HepG2 (cell line): ENCODE measurements around the gene FGFR4. TPM values are rescaled to one million over a fixed set of nuclear protein-coding genes. Genes with fewer than 3 reads are reported as not detected.

Experiments
- CBX1 ChIP-seq: IDR thresholded peaks from one replicate; pipeline ENCODE4 v1.6.1; 2016; ENCODE audit warnings: antibody characterized with exemption, low read depth
- CREB1 ChIP-seq, 2 experiments: fragments of 450-650 bp in 1 of 2; IDR thresholded peaks; 2 replicates each; pipeline ENCODE4 v1.6.1; 2016 to 2017; ENCODE audit warnings: control low read depth in 1 of 2, mild to moderate bottlenecking in 1 of 2, missing compliant biosample characterization in 1 of 2, missing genetic modification characterization in 1 of 2
- HBP1 ChIP-seq: IDR thresholded peaks from 2 replicates; pipeline ENCODE4 v1.6.1; 2016; ENCODE audit warnings: low read depth, control low read depth
- HOXA5 ChIP-seq: sonication (generic); formaldehyde crosslinking; IDR thresholded peaks from 2 replicates; pipeline ENCODE4 v1.4.0; 2020; ENCODE audit warnings: missing genetic modification reagents
- KDM5B ChIP-seq: sonication (generic); formaldehyde crosslinking; IDR thresholded peaks from 2 replicates; pipeline ENCODE4 v1.4.0; 2020; ENCODE audit warnings: missing genetic modification reagents, mild to moderate bottlenecking, borderline replicate concordance
- MTF1 ChIP-seq: sonication (generic); formaldehyde crosslinking; IDR thresholded peaks from 2 replicates; pipeline ENCODE4 v1.5.0; 2020; ENCODE audit warnings: missing genetic modification reagents
- NBN ChIP-seq: fragments of 450-650 bp; conservative IDR thresholded peaks from 2 replicates; pipeline ENCODE4 v1.6.1; 2017
- RELA ChIP-seq: sonication (generic); formaldehyde crosslinking; IDR thresholded peaks from 2 replicates; pipeline ENCODE4 v1.4.0; 2020; ENCODE audit warnings: missing genetic modification reagents
- RXRA ChIP-seq: sonication (generic); formaldehyde crosslinking; IDR thresholded peaks from 2 replicates; pipeline ENCODE4 v1.5.1; 2020; ENCODE audit warnings: missing genetic modification reagents
- SIN3B ChIP-seq: fragments of 150-350 bp; IDR thresholded peaks from 2 replicates; pipeline ENCODE4 v1.6.1; 2014; ENCODE audit warnings: low read length
- SPEN ChIP-seq: sonication (generic); formaldehyde crosslinking; IDR thresholded peaks from 2 replicates; pipeline ENCODE4 v1.5.1; 2020; ENCODE audit warnings: low read depth, mild to moderate bottlenecking, missing genetic modification reagents
- TEAD3 ChIP-seq: optimal IDR thresholded peaks from 2 replicates; pipeline ENCODE3; 2016; ENCODE audit warnings: borderline replicate concordance
- ZNF224 ChIP-seq: sonication (generic); formaldehyde crosslinking; IDR thresholded peaks from 2 replicates; pipeline ENCODE4 v1.5.0; 2020; ENCODE audit warnings: mild to moderate bottlenecking, missing genetic modification reagents
- ZNF33B ChIP-seq: sonication (generic); formaldehyde crosslinking; IDR thresholded peaks from 2 replicates; pipeline ENCODE4 v1.5.1; 2020; ENCODE audit warnings: mild to moderate bottlenecking, missing genetic modification reagents
- ZNF564 ChIP-seq: sonication (generic); formaldehyde crosslinking; IDR thresholded peaks from 2 replicates; pipeline ENCODE4 v1.8.1; 2023; ENCODE audit warnings: mild to moderate bottlenecking, missing genetic modification reagents
- ZNF598 ChIP-seq: sonication (generic); formaldehyde crosslinking; IDR thresholded peaks from 2 replicates; pipeline ENCODE4 v1.5.1; 2020; ENCODE audit warnings: mild to moderate bottlenecking, missing genetic modification reagents, borderline replicate concordance
- polyA plus RNA-seq, 8 experiments: library from polyadenylated mRNA; depleted of rRNA in 3 of 8; stranded (reverse) in 7 of 8; unstranded in 1 of 8; fragments of >200 nt; fragmentation: Illumina TruSeq in 4 of 8; extraction: Trizol in 4 of 8; gene quantifications; 2 replicates each; pipeline versions ENCODE4 v1.2.1 to v1.2.3, GENCODE V29; 2011 to 2016; ENCODE audit warnings: low read depth in 4 of 8, missing spikeins in 1 of 8, mixed read lengths in 1 of 8; ENCODE audit not compliant: insufficient read depth in 1 of 8
- total RNA-seq, 5 experiments: library from RNA; depleted of rRNA; stranded (reverse); fragments of >200 nt; fragmentation: Illumina TruSeq; extraction: Trizol; gene quantifications; 2 replicates each; pipeline ENCODE4 v1.2.3, GENCODE V29; 2016; ENCODE audit warnings: low read depth in 1 of 5
- TF ChIP-seq, protein P1 (sequence below): sonication (generic); formaldehyde crosslinking; IDR thresholded peaks from 2 replicates; pipeline ENCODE4 v1.4.0; 2020; ENCODE audit warnings: low read depth, missing genetic modification reagents
- TF ChIP-seq, protein P2 (sequence below), 2 experiments: sonication (generic) in 1 of 2; formaldehyde crosslinking in 1 of 2; IDR thresholded peaks; 2 replicates each; pipeline versions ENCODE4 v1.4.0 to v1.6.1; 2018 to 2020; ENCODE audit warnings: missing genetic modification reagents in 2 of 2, borderline replicate concordance in 1 of 2, low read depth in 1 of 2, mild to moderate bottlenecking in 1 of 2, missing biosample characterization in 1 of 2
- TF ChIP-seq, protein P3 (sequence below): sonication (generic); formaldehyde crosslinking; IDR thresholded peaks from 2 replicates; pipeline ENCODE4 v1.4.0; 2020; ENCODE audit warnings: missing genetic modification reagents, borderline replicate concordance
- TF ChIP-seq, protein P4 (sequence below): sonication (generic); formaldehyde crosslinking; IDR thresholded peaks from 2 replicates; pipeline ENCODE4 v1.5.0; 2020; ENCODE audit warnings: missing genetic modification reagents, mild to moderate bottlenecking, borderline replicate concordance

FGFR4 gene
- total and polyA plus RNA-seq, 2 of the 13 experiments (the other 11 are each of a cell fraction or from before 2014, with no cell fraction given), result 129 to 219 TPM

DNA sequence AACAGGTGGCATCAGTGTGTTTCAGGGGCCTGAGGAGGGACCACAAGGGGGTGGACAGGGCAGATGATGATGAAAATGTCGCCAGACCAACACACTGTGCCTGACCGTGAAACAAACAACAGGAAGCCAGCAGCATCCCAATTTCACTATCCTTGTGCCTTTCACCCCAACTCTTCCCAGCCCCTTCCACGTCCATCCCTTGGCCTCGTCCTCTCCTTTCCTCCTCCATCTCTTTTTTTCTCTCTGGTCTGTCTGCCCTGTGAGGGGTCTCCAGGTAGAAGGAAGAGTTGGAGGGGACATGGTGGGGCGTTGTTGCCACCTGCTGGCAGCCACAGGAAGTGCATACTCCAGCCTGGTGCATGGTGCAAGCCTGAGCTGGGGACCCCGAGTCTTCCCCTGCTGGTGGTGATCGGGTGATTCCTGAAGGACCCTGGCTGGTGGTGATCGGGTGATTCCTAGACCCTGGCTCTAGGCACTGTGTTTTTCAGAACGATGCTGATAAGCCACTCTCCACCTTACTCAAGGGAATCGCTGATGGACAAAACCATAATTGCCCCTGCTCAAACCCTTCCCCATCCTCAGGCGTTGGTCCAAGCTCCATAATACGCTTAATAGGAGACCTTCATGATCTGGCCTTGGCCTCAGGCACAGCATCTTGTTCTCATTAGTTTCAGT lies 25.1 kb downstream of the FGFR4 start (continued):
- TF ChIP-seq, protein P1, sequence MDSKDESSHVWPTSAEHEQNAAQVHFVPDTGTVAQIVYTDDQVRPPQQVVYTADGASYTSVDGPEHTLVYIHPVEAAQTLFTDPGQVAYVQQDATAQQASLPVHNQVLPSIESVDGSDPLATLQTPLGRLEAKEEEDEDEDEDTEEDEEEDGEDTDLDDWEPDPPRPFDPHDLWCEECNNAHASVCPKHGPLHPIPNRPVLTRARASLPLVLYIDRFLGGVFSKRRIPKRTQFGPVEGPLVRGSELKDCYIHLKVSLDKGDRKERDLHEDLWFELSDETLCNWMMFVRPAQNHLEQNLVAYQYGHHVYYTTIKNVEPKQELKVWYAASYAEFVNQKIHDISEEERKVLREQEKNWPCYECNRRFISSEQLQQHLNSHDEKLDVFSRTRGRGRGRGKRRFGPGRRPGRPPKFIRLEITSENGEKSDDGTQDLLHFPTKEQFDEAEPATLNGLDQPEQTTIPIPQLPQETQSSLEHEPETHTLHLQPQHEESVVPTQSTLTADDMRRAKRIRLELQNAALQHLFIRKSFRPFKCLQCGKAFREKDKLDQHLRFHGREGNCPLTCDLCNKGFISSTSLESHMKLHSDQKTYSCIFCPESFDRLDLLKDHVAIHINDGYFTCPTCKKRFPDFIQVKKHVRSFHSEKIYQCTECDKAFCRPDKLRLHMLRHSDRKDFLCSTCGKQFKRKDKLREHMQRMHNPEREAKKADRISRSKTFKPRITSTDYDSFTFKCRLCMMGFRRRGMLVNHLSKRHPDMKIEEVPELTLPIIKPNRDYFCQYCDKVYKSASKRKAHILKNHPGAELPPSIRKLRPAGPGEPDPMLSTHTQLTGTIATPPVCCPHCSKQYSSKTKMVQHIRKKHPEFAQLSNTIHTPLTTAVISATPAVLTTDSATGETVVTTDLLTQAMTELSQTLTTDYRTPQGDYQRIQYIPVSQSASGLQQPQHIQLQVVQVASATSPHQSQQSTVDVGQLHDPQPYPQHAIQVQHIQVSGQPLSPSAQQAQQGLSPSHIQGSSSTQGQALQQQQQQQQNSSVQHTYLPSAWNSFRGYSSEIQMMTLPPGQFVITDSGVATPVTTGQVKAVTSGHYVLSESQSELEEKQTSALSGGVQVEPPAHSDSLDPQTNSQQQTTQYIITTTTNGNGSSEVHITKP (CRISPR knock-in tag), result no peak
- TF ChIP-seq KDM5B (peak; percentile 52; the same call in 1 of the 2 replicates), CBX1 (no peak), ZNF224 (no peak), ZNF598 (CRISPR knock-in tag) (no peak), HOXA5 (CRISPR knock-in tag) (peak; percentile 39; the same call in 1 of the 2 replicates), RXRA (no peak), HBP1 (CRISPR knock-in tag) (0 out of 2 replicates have a peak, but pooled peaks have one; percentile 31), SPEN (CRISPR knock-in tag) (no peak), RELA (CRISPR knock-in tag) (no peak), ZNF564 (CRISPR knock-in tag) (no peak), SIN3B (no peak), TEAD3 (peak; percentile 61), ZNF33B (CRISPR knock-in tag) (no peak), MTF1 (no peak), CREB1 (IDR thresholded peaks at IDR 0.05) (no peak), CREB1 (CRISPR knock-in tag; IDR thresholded peaks at IDR 0.05) (no peak), NBN (no peak)
- TF ChIP-seq, protein P2, sequence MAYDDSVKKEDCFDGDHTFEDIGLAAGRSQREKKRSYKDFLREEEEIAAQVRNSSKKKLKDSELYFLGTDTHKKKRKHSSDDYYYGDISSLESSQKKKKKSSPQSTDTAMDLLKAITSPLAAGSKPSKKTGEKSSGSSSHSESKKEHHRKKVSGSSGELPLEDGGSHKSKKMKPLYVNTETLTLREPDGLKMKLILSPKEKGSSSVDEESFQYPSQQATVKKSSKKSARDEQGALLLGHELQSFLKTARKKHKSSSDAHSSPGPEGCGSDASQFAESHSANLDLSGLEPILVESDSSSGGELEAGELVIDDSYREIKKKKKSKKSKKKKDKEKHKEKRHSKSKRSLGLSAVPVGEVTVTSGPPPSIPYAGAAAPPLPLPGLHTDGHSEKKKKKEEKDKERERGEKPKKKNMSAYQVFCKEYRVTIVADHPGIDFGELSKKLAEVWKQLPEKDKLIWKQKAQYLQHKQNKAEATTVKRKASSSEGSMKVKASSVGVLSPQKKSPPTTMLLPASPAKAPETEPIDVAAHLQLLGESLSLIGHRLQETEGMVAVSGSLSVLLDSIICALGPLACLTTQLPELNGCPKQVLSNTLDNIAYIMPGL (CRISPR knock-in tag; IDR thresholded peaks at IDR 0.05; ENCODE audit: borderline replicate concordance in 1 of 2, low read depth in 1 of 2), result peak; percentile 31 to 76; a peak in 2 of 4 replicates
- TF ChIP-seq, protein P3, sequence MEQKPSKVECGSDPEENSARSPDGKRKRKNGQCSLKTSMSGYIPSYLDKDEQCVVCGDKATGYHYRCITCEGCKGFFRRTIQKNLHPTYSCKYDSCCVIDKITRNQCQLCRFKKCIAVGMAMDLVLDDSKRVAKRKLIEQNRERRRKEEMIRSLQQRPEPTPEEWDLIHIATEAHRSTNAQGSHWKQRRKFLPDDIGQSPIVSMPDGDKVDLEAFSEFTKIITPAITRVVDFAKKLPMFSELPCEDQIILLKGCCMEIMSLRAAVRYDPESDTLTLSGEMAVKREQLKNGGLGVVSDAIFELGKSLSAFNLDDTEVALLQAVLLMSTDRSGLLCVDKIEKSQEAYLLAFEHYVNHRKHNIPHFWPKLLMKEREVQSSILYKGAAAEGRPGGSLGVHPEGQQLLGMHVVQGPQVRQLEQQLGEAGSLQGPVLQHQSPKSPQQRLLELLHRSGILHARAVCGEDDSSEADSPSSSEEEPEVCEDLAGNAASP (CRISPR knock-in tag), result 0 out of 2 replicates have a peak, but pooled peaks have one; percentile 33
- TF ChIP-seq, protein P4, sequence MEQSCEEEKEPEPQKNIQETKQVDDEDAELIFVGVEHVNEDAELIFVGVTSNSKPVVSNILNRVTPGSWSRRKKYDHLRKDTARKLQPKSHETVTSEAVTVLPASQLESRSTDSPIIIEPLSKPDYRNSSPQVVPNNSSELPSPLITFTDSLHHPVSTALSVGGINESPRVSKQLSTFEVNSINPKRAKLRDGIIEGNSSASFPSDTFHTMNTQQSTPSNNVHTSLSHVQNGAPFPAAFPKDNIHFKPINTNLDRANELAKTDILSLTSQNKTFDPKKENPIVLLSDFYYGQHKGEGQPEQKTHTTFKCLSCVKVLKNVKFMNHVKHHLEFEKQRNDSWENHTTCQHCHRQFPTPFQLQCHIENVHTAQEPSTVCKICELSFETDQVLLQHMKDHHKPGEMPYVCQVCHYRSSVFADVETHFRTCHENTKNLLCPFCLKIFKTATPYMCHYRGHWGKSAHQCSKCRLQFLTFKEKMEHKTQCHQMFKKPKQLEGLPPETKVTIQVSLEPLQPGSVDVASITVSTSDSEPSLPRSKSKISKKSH (CRISPR knock-in tag), result no peak
